OCI-LY1 (cell line): ENCODE measurements around the gene CPEB4.

ENCODE experiments used
- H2AFZ ChIP-seq: fragments of 200-600 bp; sonication (generic), shearing (Covaris generic); 2 replicates; pipeline ENCODE4 v1.6.0; 2014; ENCODE audit warnings: antibody characterized with exemption, mild to moderate bottlenecking, low read length
- H3F3A ChIP-seq: fragments of 200-600 bp; sonication (generic), shearing (Covaris generic); 2 replicates; pipeline ENCODE4 v1.6.0; 2014; ENCODE audit warnings: mild to moderate bottlenecking, antibody characterized with exemption, low read length, moderate library complexity; ENCODE audit not compliant: insufficient read depth
- H3K27ac ChIP-seq: fragments of 200-600 bp; sonication (generic); 2 replicates; pipeline ENCODE4 v1.5.1; 2014; ENCODE audit warnings: low read length, mixed run types, mild to moderate bottlenecking, low read depth; ENCODE audit not compliant: poor library complexity, severe bottlenecking
- H3K27me3 ChIP-seq: fragments of 200-600 bp; sonication (generic); 2 replicates; pipeline ENCODE4 v1.6.0; 2014; ENCODE audit warnings: antibody characterized with exemption, mild to moderate bottlenecking, low read length, moderate library complexity; ENCODE audit not compliant: insufficient read depth
- H3K36me3 ChIP-seq: fragments of 200-600 bp; sonication (generic); 2 replicates; pipeline ENCODE4 v1.6.1; 2014; ENCODE audit warnings: mild to moderate bottlenecking, antibody characterized with exemption, low read length, moderate library complexity, mixed read lengths; ENCODE audit not compliant: insufficient read depth
- H3K4me1 ChIP-seq: fragments of 200-600 bp; sonication (generic); 2 replicates; pipeline ENCODE4 v1.5.1; 2014; ENCODE audit warnings: mild to moderate bottlenecking, low read length, moderate library complexity; ENCODE audit not compliant: insufficient read depth, severe bottlenecking
- H3K4me2 ChIP-seq: fragments of 200-600 bp; sonication (generic), shearing (Covaris generic); 2 replicates; pipeline ENCODE4 v1.6.1; 2014; ENCODE audit warnings: low read length
- H3K4me3 ChIP-seq: fragments of 200-600 bp; sonication (generic); 2 replicates; pipeline ENCODE4 v1.5.1; 2014; ENCODE audit warnings: low read length, low read depth, mild to moderate bottlenecking, mixed read lengths; ENCODE audit not compliant: poor library complexity, severe bottlenecking
- H3K79me2 ChIP-seq: fragments of 200-600 bp; shearing (Covaris generic); 2 replicates; pipeline ENCODE4 v1.6.1; 2016; ENCODE audit warnings: mixed run types, low read length, mixed read lengths; ENCODE audit not compliant: insufficient read depth
- H3K9ac ChIP-seq: fragments of 200-600 bp; sonication (generic), shearing (Covaris generic); 2 replicates; pipeline ENCODE4 v1.6.1; 2014; ENCODE audit warnings: mild to moderate bottlenecking, low read length, mixed read lengths
- H3K9me2 ChIP-seq: fragments of 200-600 bp; sonication (generic), shearing (Covaris generic); 2 replicates; pipeline ENCODE4 v1.6.1; 2014; ENCODE audit warnings: low read depth, mild to moderate bottlenecking, low read length, mixed read lengths
- H3K9me3 ChIP-seq: fragments of 200-600 bp; shearing (Covaris generic); 2 replicates; pipeline ENCODE4 v1.6.1; 2014; ENCODE audit warnings: low read length, mixed read lengths
- H4K20me1 ChIP-seq: fragments of 200-600 bp; sonication (generic), shearing (Covaris generic); 2 replicates; pipeline ENCODE4 v1.6.0; 2016; ENCODE audit warnings: mild to moderate bottlenecking, low read length; ENCODE audit not compliant: insufficient read depth
- CTCF ChIP-seq: fragments of 200-600 bp; sonication (generic), shearing (Covaris generic); IDR thresholded peaks from 2 replicates; pipeline ENCODE4 v1.5.1; 2017; ENCODE audit warnings: mild to moderate bottlenecking, antibody characterized with exemption, low read length, moderate library complexity, mixed read lengths
- EZH2 ChIP-seq: fragments of 200-600 bp; sonication (generic), shearing (Covaris generic); IDR thresholded peaks from 2 replicates; pipeline ENCODE4 v1.8.0; 2017; ENCODE audit warnings: borderline replicate concordance, mixed run types, mild to moderate bottlenecking, antibody characterized with exemption, low read length, moderate library complexity, mixed read lengths

The CPEB4 gene

GRCh38 chr5:174008922-174009321 lies 120.8 kb downstream of the CPEB4 start:
- Histone ChIP-seq H2AFZ (no peak overlapping the region), H3K9me3 (no peaks in the 10 kb centered on the region), H3K9ac (no peak overlapping the region), H3K4me1 (no peaks in the 10 kb centered on the region), H3K79me2 (no peaks in the 10 kb centered on the region), H3K4me3 (no peak overlapping the region), H3K27ac (no peak overlapping the region), H4K20me1 (no peaks in the 10 kb centered on the region), H3K36me3 (no peaks in the 10 kb centered on the region), H3F3A (no peaks in the 10 kb centered on the region), H3K27me3 (no peaks in the 10 kb centered on the region), H3K4me2 (no peak overlapping the region), H3K9me2 (no peaks in the 10 kb centered on the region)
- TF ChIP-seq CTCF (no peak), EZH2 (no peak)

- Histone ChIP-seq H3K36me3 (no peaks in the 10 kb centered on the region), H3K9ac (no peak overlapping the region)
Measured at GRCh38 chr5:174010365-174010764, 122.2 kb downstream of the CPEB4 start.

GRCh38 chr5:174011441-174011840 lies 123.3 kb downstream of the CPEB4 start:
- no peaks in the 10 kb centered on the region for H3K36me3 ChIP-seq
- no peak overlapping the region for H3K27ac ChIP-seq
- no peak overlapping the region for H3K4me3 ChIP-seq
- no peak for TF ChIP-seq CTCF
- H3K9me2 ChIP-seq, result no peaks in the 10 kb centered on the region
- no peak overlapping the region for H2AFZ ChIP-seq
- no peaks in the 10 kb centered on the region for H3F3A ChIP-seq
- H3K27me3 ChIP-seq, result no peaks in the 10 kb centered on the region
- H3K4me1 ChIP-seq, result no peaks in the 10 kb centered on the region
- H3K4me2 ChIP-seq, result no peak overlapping the region
- no peak overlapping the region for H3K9ac ChIP-seq
- H3K79me2 ChIP-seq, result no peaks in the 10 kb centered on the region
- H3K9me3 ChIP-seq, result no peaks in the 10 kb centered on the region
- H4K20me1 ChIP-seq, result no peaks in the 10 kb centered on the region

More at GRCh38 chr5:174010365-174010764, 122.2 kb downstream of the CPEB4 start:
- H3K9me2 ChIP-seq, result no peaks in the 10 kb centered on the region
- H4K20me1 ChIP-seq, result no peaks in the 10 kb centered on the region
- no peaks in the 10 kb centered on the region for H3K9me3 ChIP-seq
- no peak overlapping the region for H3K4me3 ChIP-seq
- no peak for TF ChIP-seq EZH2
- TF ChIP-seq CTCF, result no peak
- H3K27me3 ChIP-seq, result no peaks in the 10 kb centered on the region
- no peak overlapping the region for H2AFZ ChIP-seq
- H3F3A ChIP-seq, result no peaks in the 10 kb centered on the region
- H3K4me1 ChIP-seq, result no peaks in the 10 kb centered on the region
- no peak overlapping the region for H3K4me2 ChIP-seq
- H3K79me2 ChIP-seq, result no peaks in the 10 kb centered on the region
- H3K27ac ChIP-seq, result no peak overlapping the region
